Uterus (tissue), 4 donors: Measurements from ENCODE around the gene DNM2. TPM values are rescaled to one million over a fixed set of nuclear protein-coding genes. Genes with fewer than 3 reads are reported as not detected.

Experiments
- DNase-seq, 2 donors: peaks; one replicate each; pipeline ENCODE4 v3.0.0-alpha.2; 2019 to 2020
- H3K27ac ChIP-seq, 2 donors: fragments of 200-600 bp; sonication (generic); 1 replicate in 1 of 2; 2 replicates in 1 of 2; pipeline ENCODE4 v1.5.1; 2016 to 2018
- H3K27me3 ChIP-seq, 2 donors: fragments of 200-600 bp; sonication (generic); one replicate each; pipeline ENCODE4 v1.5.1; 2018 to 2019; ENCODE audit warnings: control low read depth in 1 of 2
- H3K36me3 ChIP-seq, 2 donors: fragments of 200-600 bp; sonication (generic); one replicate each; pipeline ENCODE4 v1.5.1; 2019; ENCODE audit warnings: control low read depth in 1 of 2
- H3K4me1 ChIP-seq, 2 donors: fragments of 200-600 bp; sonication (generic); one replicate each; pipeline ENCODE4 v1.5.1; 2018 to 2019; ENCODE audit warnings: control low read depth in 1 of 2
- H3K4me3 ChIP-seq, 2 donors: fragments of 200-600 bp; sonication (generic); 1 replicate in 1 of 2; 2 replicates in 1 of 2; pipeline ENCODE4 v1.5.1; 2018 to 2019; ENCODE audit warnings: mild to moderate bottlenecking in 1 of 2
- H3K9me3 ChIP-seq, 2 donors: fragments of 200-600 bp; sonication (generic); one replicate each; pipeline ENCODE4 v1.5.1; 2019; ENCODE audit warnings: control low read depth in 1 of 2
- POLR2A ChIP-seq, 2 donors: fragments of 450-650 bp; IDR thresholded peaks; one replicate each; pipeline ENCODE4 v1.6.1; 2016; ENCODE audit warnings: antibody characterized with exemption in 2 of 2, mild to moderate bottlenecking in 1 of 2, moderate library complexity in 1 of 2
- intact Hi-C: fragments of 100-400 bp; cut with DNase I; formaldehyde crosslinking; loops from one replicate; pipeline ENCODE4 v1.15.1; 2023; ENCODE audit warnings: low total_unique reads
- total RNA-seq, 4 donors: library from RNA; depleted of rRNA in 3 of 4; stranded (reverse); fragments of >200 nt in 3 of 4; gene quantifications; one replicate each; pipeline versions ENCODE4 v1.1.0 to v1.2.4, GENCODE V29; 2014 to 2023
- TF ChIP-seq, protein P1 (sequence below), 4 experiments: fragments of 200-600 bp in 2 of 4; fragments of 450-650 bp in 2 of 4; sonication (generic) in 2 of 4; IDR thresholded peaks; one replicate each; pipeline ENCODE4 v1.5.1; 2016 to 2019; ENCODE audit warnings: antibody characterized with exemption in 4 of 4, mild to moderate bottlenecking in 2 of 4, moderate library complexity in 1 of 4
- donor health status: DM: yes; HTN: yes; CAD: no.

The DNM2 gene
- total RNA-seq, 4 donors from 2014 or later = 46.8 to 150 (median 86.0) TPM

DNA sequence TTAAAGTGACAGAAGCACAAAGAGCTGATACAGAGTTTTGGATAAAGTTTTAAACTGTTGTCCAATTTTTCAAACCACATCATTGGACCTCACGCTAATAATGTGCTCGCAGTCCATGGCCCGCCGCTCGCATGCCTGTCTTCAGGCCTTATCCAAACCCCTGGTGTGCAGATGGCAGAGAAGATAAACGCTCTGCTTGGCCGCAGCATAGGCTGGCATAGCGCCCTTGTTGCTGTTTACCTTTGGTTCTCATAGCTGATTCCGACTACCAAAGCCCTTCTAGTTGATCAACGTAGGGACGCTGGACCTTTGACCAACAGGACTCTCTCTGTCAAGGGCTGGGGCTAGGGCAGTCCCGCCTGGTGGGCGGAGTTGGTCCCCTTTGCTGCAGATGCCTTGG, 40.1 kb upstream of the DNM2 start:
- TF ChIP-seq, protein P1, sequence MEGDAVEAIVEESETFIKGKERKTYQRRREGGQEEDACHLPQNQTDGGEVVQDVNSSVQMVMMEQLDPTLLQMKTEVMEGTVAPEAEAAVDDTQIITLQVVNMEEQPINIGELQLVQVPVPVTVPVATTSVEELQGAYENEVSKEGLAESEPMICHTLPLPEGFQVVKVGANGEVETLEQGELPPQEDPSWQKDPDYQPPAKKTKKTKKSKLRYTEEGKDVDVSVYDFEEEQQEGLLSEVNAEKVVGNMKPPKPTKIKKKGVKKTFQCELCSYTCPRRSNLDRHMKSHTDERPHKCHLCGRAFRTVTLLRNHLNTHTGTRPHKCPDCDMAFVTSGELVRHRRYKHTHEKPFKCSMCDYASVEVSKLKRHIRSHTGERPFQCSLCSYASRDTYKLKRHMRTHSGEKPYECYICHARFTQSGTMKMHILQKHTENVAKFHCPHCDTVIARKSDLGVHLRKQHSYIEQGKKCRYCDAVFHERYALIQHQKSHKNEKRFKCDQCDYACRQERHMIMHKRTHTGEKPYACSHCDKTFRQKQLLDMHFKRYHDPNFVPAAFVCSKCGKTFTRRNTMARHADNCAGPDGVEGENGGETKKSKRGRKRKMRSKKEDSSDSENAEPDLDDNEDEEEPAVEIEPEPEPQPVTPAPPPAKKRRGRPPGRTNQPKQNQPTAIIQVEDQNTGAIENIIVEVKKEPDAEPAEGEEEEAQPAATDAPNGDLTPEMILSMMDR (IDR thresholded peaks at IDR 0.05) = no peak
- TF ChIP-seq POLR2A (IDR thresholded peaks at IDR 0.05) = no peak
- intact Hi-C loops = no loop called here
- no peak overlapping the region for H3K27ac ChIP-seq

GRCh38 chr19:10678813-10679212, 39.1 kb upstream of the DNM2 start:
- DNase-seq = no peak
- no peaks in the 10 kb centered on the region for H3K4me1 ChIP-seq
- intact Hi-C loops = no loop called here
- TF ChIP-seq, protein P1 (IDR thresholded peaks at IDR 0.05) = no peak
- TF ChIP-seq POLR2A (IDR thresholded peaks at IDR 0.05) = no peak
- H3K27me3 ChIP-seq = no peaks in the 10 kb centered on the region
- H3K4me3 ChIP-seq = no peak overlapping the region
- H3K27ac ChIP-seq = no peak overlapping the region
- H3K9me3 ChIP-seq = no peaks in the 10 kb centered on the region
- no peaks in the 10 kb centered on the region for H3K36me3 ChIP-seq

More for the DNA sequence above, 40.1 kb upstream of the DNM2 start:
- no peaks in the 10 kb centered on the region for H3K36me3 ChIP-seq
- DNase-seq = no peak
- H3K27me3 ChIP-seq = no peaks in the 10 kb centered on the region
- no peaks in the 10 kb centered on the region for H3K9me3 ChIP-seq
- H3K4me3 ChIP-seq = no peak overlapping the region
- no peaks in the 10 kb centered on the region for H3K4me1 ChIP-seq

- H3K27ac ChIP-seq = no peak overlapping the region
- H3K9me3 ChIP-seq = no peaks in the 10 kb centered on the region
- H3K27me3 ChIP-seq = no peaks in the 10 kb centered on the region
- no peaks in the 10 kb centered on the region for H3K4me1 ChIP-seq
- TF ChIP-seq, protein P1 (IDR thresholded peaks at IDR 0.05) = no peak
- TF ChIP-seq POLR2A (IDR thresholded peaks at IDR 0.05) = no peak
- no peak overlapping the region for H3K4me3 ChIP-seq
- intact Hi-C loops = no loop called here
- H3K36me3 ChIP-seq = no peaks in the 10 kb centered on the region
- no peak for DNase-seq
These were observed 38.1 kb upstream of the DNM2 start for GRCh38 chr19:10679743-10680142.

DNA sequence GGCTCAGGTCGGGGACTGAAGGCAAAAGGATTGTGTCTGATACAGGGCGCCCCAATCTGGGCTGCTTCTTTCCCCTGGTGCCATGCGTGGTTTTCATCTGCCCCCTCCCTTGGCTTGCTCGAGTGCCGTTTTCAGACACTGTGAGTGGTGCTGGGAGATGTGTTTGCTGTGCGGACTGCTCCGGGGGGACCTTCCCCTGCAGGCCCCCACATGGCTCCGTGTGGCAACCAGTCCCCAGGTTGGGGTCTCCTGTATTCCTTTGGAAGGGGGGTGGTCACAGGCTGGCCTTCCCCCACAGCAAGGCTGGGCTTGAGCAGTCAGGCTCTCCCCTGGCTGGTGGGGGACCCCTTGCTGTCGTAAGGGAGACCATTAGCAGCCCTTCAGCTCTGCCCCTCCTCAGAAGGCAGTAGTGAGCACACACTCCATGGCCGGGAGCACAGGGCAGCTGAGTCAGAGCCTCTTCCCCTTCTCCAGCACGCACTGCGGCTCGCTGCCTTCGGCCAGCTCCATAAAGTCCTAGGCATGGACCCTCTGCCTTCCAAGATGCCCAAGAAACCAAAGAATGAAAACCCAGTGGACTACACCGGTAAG, 37.2 kb upstream of the DNM2 start:
- no peaks in the 10 kb centered on the region for H3K4me1 ChIP-seq
- no peak overlapping the region for H3K27ac ChIP-seq
- intact Hi-C loops = no loop called here
- H3K27me3 ChIP-seq = no peaks in the 10 kb centered on the region
- no peak for DNase-seq
- no peak overlapping the region for H3K4me3 ChIP-seq
- no peak for TF ChIP-seq POLR2A (IDR thresholded peaks at IDR 0.05)
- TF ChIP-seq, protein P1 (IDR thresholded peaks at IDR 0.05) = no peak
- H3K36me3 ChIP-seq = no peaks in the 10 kb centered on the region
- H3K9me3 ChIP-seq = no peaks in the 10 kb centered on the region

GRCh38 chr19:10681658-10682057, 36.2 kb upstream of the DNM2 start:
- TF ChIP-seq POLR2A (IDR thresholded peaks at IDR 0.05) = no peak
- Histone ChIP-seq H3K36me3 (no peaks in the 10 kb centered on the region), H3K27me3 (no peaks in the 10 kb centered on the region), H3K27ac (no peak overlapping the region), H3K4me3 (no peak overlapping the region), H3K4me1 (no peaks in the 10 kb centered on the region), H3K9me3 (no peaks in the 10 kb centered on the region)
- no peak for DNase-seq
- intact Hi-C loops = no loop called here
